ENCODE results near the gene AKT1. TPM values are rescaled to one million over a fixed set of nuclear protein-coding genes. Genes with fewer than 3 reads are reported as not detected.

The AKT1 gene
- total and polyA plus RNA-seq, 2 of the 13 experiments (the other 11 are each of a cell fraction or from before 2014, with no cell fraction given) = 96.2 to 116 TPM

- TF ChIP-seq NONO (IDR thresholded peaks at IDR 0.05) = no peak
- TF ChIP-seq NONO (CRISPR knock-in tag; conservative IDR thresholded peaks at IDR 0.05) = peak; percentile 27; the same call in 1 of the 2 replicates
- TF ChIP-seq POLR2AphosphoS5 (IDR thresholded peaks at IDR 0.05; ENCODE audit: low read depth, low read length) = peak; percentile 55
- TF ChIP-seq ZC3H13 (CRISPR knock-in tag; IDR thresholded peaks at IDR 0.05) = peak; percentile 90
- peak in 1 of 2 experiments; percentile 60; a peak in 2 of 4 replicates for TF ChIP-seq POLR2A (IDR thresholded peaks at IDR 0.05; ENCODE audit: insufficient read depth in 1 of 2, low read depth in 2 of 2, low read length in 2 of 2)
- no peak for TF ChIP-seq RNF2 (conservative IDR thresholded peaks at IDR 0.05; ENCODE audit: low read depth)
- TF ChIP-seq AGO2 (optimal IDR thresholded peaks at IDR 0.05; ENCODE audit: low read depth, low read length) = peak; percentile 95
- TF ChIP-seq ZNF629 (CRISPR knock-in tag; conservative IDR thresholded peaks at IDR 0.05) = peak; percentile 57
- no peak for TF ChIP-seq PTBP1 (IDR thresholded peaks at IDR 0.05; ENCODE audit: low read depth, low read length, poor library complexity, severe bottlenecking)
- TF ChIP-seq RBM22 (optimal IDR thresholded peaks at IDR 0.05; ENCODE audit: low read length) = peak; percentile 23
- peak; percentile 34 for TF ChIP-seq ZNF687 (CRISPR knock-in tag; IDR thresholded peaks at IDR 0.05)
- TF ChIP-seq ZKSCAN8 (CRISPR knock-in tag; IDR thresholded peaks at IDR 0.05; ENCODE audit: borderline replicate concordance) = no peak
- 0 out of 2 replicates have a peak, but pooled peaks have one; percentile 18 for TF ChIP-seq GABPB1 (CRISPR knock-in tag; IDR thresholded peaks at IDR 0.05)
- 0 out of 2 replicates have a peak, but pooled peaks have one; percentile 53 for TF ChIP-seq ZBTB33 (CRISPR knock-in tag; IDR thresholded peaks at IDR 0.05)
- TF ChIP-seq AKAP8 (CRISPR knock-in tag; IDR thresholded peaks at IDR 0.05) = 0 out of 2 replicates have a peak, but pooled peaks have one; percentile 0
- TF ChIP-seq RBFOX2 (IDR thresholded peaks at IDR 0.05; ENCODE audit: low read depth, low read length) = peak; percentile 59
- TF ChIP-seq SPEN (CRISPR knock-in tag; IDR thresholded peaks at IDR 0.05; ENCODE audit: low read depth) = 0 out of 2 replicates have a peak, but pooled peaks have one; percentile 27
- TF ChIP-seq TMF1 (CRISPR knock-in tag; IDR thresholded peaks at IDR 0.05; ENCODE audit: low read depth) = no peak
- peak; percentile 76 for TF ChIP-seq AGO1 (IDR thresholded peaks at IDR 0.05; ENCODE audit: low read depth, low read length, poor library complexity, severe bottlenecking)
- FAIRE-seq (no peak), DNase-seq (ENCODE audit: low spot score) (no peak), ATAC-seq (no peak)
- H3K4me2 ChIP-seq (ENCODE audit: low read depth, low read length) = no peak overlapping the region
- in situ Hi-C loops (cut with HindIII; ENCODE audit: extremely low pct_ligation_motif_present, low pct_unique_long_range_greater_than_20kb) = no loop called here
- 98% methylated on average over 14 of the region's 19 CpGs for WGBS (ENCODE audit: low lambda C conversion rate)
- H3K79me2 ChIP-seq (ENCODE audit: insufficient read depth, low read length) = peaks cover 67% of the 10 kb centered on the region
- no peak overlapping the region for H3K9ac ChIP-seq (ENCODE audit: insufficient read depth, low read depth, low read length)
- CTCF ChIA-PET (ENCODE audit: low intra/inter-chr PET ratio, low total read pairs) = no interaction called here
- POLR2A ChIA-PET = interaction anchor here (1.3 to 2.2 kb wide), 2 partner anchors 9 to 11 kb away, joined by 4 to 13 read pairs; no protein-coding TSS in a partner anchor
- peaks cover 15 to 60% of the 10 kb centered on the region in 2 experiments for H3K36me3 ChIP-seq (replicated peaks in 1 of 2; ENCODE audit: control insufficient read depth in 1 of 2, insufficient read depth in 2 of 2, low read length in 2 of 2)
- no peaks in the 10 kb centered on the region for H3K9me3 ChIP-seq (ENCODE audit: low read length)
- no peak overlapping the region for H3K27ac ChIP-seq (ENCODE audit: extremely low read length, insufficient read depth, low read length)
- H3K4me3 ChIP-seq (replicated peaks in 1 of 3; ENCODE audit: insufficient read depth in 1 of 3, low read depth in 2 of 3, low read length in 3 of 3) = no peak overlapping the region
- intact Hi-C loops (cut with micrococcal nuclease; ENCODE audit: unreplicated experiment) = no loop called here
- no TSS peak for BruUV-seq (replicated peaks)
- H3K4me1 ChIP-seq (ENCODE audit: insufficient read depth, low read length) = peaks cover 54% of the 10 kb centered on the region
- H4K20me1 ChIP-seq (ENCODE audit: insufficient read depth, low read length) = peaks cover 60% of the 10 kb centered on the region
- no peaks in the 10 kb centered on the region for H3K27me3 ChIP-seq (ENCODE audit: control insufficient read depth in 1 of 2, insufficient read depth in 2 of 2, low read length in 2 of 2)
- H2AFZ ChIP-seq (ENCODE audit: low read length) = no peak overlapping the region
Measured at GRCh38 chr14:104757681-104758392, 37.7 kb downstream of the AKT1 start.
